HG03520 (cell line): ENCODE measurements around the gene ABCC3.

Experiments
- ATAC-seq: cut with Tn5 transposase; IDR thresholded peaks from one replicate; pipeline ENCODE4 v1.9.1; 2021; ENCODE audit warnings: mild to moderate bottlenecking, moderate library complexity; ENCODE audit not compliant: unreplicated experiment

The ABCC3 gene, protein sequence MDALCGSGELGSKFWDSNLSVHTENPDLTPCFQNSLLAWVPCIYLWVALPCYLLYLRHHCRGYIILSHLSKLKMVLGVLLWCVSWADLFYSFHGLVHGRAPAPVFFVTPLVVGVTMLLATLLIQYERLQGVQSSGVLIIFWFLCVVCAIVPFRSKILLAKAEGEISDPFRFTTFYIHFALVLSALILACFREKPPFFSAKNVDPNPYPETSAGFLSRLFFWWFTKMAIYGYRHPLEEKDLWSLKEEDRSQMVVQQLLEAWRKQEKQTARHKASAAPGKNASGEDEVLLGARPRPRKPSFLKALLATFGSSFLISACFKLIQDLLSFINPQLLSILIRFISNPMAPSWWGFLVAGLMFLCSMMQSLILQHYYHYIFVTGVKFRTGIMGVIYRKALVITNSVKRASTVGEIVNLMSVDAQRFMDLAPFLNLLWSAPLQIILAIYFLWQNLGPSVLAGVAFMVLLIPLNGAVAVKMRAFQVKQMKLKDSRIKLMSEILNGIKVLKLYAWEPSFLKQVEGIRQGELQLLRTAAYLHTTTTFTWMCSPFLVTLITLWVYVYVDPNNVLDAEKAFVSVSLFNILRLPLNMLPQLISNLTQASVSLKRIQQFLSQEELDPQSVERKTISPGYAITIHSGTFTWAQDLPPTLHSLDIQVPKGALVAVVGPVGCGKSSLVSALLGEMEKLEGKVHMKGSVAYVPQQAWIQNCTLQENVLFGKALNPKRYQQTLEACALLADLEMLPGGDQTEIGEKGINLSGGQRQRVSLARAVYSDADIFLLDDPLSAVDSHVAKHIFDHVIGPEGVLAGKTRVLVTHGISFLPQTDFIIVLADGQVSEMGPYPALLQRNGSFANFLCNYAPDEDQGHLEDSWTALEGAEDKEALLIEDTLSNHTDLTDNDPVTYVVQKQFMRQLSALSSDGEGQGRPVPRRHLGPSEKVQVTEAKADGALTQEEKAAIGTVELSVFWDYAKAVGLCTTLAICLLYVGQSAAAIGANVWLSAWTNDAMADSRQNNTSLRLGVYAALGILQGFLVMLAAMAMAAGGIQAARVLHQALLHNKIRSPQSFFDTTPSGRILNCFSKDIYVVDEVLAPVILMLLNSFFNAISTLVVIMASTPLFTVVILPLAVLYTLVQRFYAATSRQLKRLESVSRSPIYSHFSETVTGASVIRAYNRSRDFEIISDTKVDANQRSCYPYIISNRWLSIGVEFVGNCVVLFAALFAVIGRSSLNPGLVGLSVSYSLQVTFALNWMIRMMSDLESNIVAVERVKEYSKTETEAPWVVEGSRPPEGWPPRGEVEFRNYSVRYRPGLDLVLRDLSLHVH (N-terminal part only)

GRCh38 chr17:50634224-50634914 is at the start of gene ABCC3:
ABCC3 (plus strand) TSS chr17:50634881; CDS start chr17:50634937, 56 bp downstream.
- ATAC-seq = no peak

GRCh38 chr17:50585346-50585745 is 49.3 kb upstream of the ABCC3 start:
- ATAC-seq = no peak

DNA sequence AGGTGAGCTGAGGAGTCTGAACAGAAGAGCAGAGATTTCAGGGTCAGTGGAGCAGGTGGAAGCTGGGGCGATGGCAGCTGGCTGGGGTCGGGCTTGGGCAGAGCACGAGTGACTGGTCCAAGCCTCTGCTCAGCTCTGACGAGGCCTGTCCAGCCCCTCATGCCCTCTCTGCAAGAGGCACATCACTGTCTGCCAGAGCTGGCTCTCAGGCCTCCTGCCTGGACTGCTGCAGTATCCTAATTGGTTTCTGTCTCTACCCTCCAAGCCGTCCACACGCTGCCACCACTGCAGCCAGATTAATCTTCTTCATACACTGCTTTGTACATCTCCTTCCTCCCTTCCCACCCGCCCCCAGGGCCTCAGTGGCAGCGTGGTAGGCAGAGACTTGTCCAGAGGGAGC is 48.8 kb upstream of the ABCC3 start:
- no peak for ATAC-seq

DNA sequence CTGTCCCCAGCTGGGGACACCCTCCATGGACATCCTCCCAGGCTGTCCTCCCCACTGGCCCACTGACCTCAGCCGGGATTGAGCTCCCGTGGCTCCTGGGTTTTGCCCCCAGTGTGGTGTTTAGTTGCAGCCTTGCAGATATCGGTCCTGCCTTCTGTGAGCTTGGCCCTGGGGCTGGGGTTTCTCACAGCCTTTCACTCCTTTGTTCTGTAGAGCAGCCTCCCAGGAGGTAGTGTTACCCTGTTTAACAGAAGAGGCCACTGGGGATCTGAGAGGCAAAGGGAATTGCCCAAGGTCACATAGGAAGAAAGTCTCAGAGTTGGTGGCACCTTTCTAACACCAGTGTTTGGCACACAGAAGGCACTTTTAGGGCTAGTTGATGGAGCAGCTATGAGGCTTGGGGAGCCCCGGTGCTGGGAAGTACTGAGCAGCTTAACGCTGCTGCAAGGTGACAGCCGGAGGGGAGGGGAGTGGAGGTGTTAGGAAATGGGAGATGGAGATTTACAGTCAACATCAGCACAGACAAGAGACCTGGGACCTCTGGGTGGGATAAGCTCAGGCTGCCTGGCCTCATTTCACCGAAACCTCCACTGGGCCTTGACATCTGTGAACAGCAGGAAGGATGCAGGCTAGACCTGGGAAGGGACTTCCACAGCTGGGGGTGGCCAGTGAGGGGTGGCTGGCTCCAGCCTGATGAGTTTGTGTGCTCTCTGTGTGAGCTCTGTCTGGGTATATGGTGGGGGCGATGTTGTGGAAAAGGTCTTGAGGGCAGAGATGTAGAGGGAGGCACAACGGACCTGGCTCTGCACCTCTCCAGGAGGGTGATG is 48.0 kb upstream of the ABCC3 start:
- ATAC-seq = no peak

GRCh38 chr17:50587571-50587970 is 47.1 kb upstream of the ABCC3 start:
- no peak for ATAC-seq

- ATAC-seq = no peak
These were observed 46.2 kb upstream of the ABCC3 start for GRCh38 chr17:50588391-50589049.

DNA sequence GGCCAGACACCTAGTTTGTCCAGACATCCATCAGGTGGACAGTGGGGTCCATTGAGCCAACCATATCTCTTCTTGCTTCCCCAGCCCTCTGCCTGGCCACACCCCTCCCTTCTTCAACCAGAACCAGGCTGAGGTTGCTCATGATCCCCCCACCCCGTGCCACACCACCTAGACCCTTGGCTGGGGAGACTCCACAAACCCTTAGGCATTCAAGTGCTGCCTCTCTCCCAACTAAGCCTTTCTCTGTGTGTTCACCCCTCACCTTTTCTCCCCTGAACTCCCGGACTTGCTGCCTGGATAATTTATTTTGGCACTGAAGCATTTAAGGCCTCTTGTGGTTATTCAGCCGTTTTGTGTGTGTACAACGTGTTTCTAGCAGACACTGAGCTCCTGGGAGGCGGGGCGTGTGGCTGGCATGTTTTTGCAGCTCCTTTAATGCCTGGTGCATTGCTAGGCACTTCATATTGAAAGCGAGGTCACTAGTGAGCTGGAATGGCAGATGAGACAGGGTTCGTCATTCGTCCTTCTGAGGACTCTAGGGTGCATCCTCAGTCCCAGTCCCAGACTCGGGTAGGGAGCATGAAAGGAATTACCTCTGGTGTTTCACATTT is 45.5 kb upstream of the ABCC3 start:
- ATAC-seq = no peak

DNA sequence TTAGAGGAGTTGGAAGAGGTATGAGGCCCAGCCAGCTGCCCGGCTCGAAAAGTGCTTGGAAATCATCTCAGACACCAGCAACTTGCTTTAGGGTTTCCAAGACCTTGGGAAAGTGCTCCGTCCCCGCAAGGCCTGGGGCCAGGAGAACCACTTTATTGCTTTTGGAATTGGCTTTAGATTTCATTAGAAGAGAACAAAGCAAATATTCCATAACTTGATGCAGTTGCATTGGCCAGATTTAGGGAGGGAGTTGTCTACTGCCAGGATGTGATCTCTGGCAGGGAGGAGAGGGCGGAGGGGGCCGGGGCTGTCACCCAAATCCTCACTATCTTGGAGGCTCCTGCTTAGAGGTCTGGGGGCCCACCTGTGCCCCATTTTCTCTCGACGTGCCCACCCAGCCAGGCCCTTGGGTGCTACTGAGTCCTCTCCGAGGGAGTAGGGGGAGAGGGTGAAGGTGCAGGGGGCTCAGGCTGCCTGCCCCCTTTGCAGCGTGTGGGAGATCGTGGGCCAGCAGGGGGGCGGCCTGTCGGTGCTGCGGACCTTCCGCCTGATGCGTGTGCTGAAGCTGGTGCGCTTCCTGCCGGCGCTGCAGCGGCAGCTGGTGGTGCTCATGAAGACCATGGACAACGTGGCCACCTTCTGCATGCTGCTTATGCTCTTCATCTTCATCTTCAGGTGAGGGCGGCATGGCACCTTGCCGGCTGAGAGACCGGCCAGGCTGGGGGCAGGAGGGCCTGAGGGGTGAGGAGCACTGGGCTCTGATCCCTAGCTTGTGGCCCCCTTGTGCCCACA is 43.5 kb upstream of the ABCC3 start:
- ATAC-seq = no peak

DNA sequence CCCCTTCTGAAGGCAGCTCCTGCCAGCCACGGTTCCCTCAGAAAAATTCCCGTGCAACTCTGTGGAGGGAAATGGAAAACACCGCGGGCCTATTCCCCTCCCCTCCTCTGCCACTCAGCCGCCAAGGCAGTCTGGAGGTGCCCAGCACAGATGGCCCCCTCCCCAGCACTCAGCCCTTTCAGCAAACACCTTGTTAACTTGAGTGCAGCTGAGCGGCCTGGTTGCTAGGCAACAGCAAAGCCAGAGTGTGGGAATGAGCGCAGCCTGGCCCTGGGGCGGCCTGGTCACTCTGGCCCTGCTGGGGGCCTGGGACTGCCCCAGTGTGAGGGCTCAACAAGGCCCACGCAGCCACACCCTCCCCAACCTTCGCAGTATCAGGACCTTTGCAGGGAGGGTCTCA is 41.4 kb upstream of the ABCC3 start:
- no peak for ATAC-seq

DNA sequence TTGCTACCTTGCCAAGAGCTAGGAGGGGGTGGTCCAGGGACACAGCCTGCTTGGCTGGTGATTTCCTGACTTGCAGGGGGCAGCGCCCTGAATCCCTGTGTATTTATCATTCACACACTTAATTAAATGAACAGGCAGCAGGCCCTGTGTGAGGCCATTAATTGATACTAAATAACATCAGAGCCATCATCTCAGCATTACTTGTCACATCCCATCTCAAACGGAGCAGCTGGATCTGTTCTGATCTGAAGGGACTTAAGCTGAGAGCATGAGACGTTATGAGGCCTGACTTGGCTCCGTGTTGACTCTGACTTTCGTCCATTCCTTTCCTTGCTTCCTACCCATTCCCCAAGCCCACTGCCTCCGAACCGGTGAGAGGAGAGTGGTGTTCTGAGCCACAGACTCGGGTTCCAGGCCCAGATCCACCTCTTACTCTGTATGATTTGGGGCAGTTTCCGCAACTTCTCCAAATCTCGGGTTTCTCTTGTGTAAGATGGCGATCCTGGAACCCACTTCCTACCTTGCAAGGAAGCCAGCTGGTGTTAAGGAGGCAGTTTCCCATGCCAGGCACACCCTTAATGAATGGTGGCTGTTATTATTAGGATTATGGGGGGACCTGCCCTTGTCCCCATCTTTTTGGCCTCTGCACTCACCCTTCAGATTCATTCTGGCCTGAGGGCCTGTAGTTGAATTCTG is 40.4 kb upstream of the ABCC3 start:
- ATAC-seq = no peak

GRCh38 chr17:50594892-50595291 is 39.8 kb upstream of the ABCC3 start:
- ATAC-seq = no peak

GRCh38 chr17:50596191-50597037 is 38.3 kb upstream of the ABCC3 start:
- ATAC-seq = no peak

GRCh38 chr17:50598487-50598886 is 36.2 kb upstream of the ABCC3 start:
- ATAC-seq = no peak

DNA sequence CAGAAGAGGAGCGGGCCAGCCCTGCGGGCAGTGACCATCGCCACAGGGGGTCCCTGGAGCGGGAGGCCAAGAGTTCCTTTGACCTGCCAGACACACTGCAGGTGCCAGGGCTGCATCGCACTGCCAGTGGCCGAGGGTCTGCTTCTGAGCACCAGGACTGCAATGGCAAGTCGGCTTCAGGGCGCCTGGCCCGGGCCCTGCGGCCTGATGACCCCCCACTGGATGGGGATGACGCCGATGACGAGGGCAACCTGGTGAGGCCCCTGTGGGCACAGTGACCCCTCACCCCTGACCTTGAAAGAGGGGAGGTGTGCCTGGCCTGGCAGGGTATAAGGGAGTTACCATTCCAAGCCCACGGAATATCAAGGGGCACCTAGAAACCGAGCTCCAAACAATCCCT is 35.1 kb upstream of the ABCC3 start:
- no peak for ATAC-seq

DNA sequence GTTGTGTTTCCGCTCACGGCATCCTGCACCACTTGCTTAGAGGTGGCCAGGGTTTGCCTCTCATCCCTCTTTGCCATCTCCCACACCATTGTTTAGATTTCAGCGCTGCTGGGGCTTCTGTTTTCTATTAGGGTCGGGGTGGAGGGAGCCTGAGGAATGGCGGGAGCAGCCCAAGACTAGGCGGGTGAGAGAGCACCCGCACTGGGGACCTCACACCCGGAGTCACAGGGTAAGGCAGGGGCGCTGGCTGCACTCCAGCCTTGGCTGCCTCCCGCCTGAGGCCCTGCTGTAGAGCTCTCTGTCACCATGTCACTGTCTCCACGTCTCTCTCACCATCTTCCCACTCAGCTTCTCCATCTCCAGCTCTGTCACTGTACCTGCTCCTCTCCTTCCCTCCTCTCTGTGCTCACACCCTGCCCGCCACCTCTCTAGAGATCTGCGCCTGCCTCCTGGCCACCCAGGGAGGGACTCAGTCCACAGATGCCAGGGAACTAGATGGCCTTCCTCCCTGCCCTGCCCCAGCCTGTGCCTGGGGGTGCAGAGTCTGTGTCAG is 32.8 kb upstream of the ABCC3 start:
- no peak for ATAC-seq

GRCh38 chr17:50602836-50603235 is 31.8 kb upstream of the ABCC3 start:
- no peak for ATAC-seq
